ENCODE results near the gene LRRC27. TPM values are rescaled to one million over a fixed set of nuclear protein-coding genes. Genes with fewer than 3 reads are reported as not detected.

The LRRC27 gene
- total RNA-seq, 1 experiment from 2014 or later = 4.1 TPM

DNA sequence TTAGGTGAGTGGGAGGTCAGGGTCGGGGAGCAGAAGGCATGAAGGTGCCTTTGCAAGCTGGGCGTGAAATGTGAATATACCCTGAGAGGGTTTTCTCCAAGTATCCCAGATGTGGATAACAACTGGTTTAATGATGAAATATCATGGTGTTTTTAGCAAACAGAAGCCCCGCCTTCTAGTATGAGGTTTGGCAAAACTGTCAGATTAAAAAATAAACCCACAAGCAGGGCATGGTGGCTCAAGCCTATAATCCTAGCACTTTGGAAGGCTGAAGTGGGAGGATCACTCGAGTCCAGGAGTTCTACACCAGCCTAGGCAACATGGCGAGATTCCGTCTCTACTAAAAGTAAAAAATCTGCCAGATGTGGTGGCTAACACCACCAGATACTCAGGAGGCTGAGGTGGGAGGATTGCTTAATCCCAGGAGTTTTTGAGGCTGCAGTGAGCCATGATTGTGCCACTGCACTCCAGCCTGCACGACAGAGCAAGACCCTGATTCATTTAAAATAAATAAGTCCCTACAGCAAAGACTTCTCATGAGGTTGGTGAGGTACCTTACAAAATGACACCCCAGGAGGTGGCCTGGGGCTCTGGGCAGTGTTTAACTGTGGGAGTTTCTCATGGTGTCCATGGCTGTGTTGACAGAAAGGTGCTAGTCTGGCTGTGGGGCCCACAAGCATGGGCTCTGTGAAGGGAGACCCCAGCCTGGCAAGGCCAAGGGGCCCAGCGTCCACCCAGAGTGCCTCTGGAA is 58.4 kb downstream of the LRRC27 start:
- H2AFZ ChIP-seq (ENCODE audit: low read depth, low read length, poor library complexity, severe bottlenecking) = no peak overlapping the region
- BruUV-seq (replicated peaks) = no TSS peak
- ChIA-PET RAD21 (ENCODE audit: low non-redundant PET in 1 of 2, low total read pairs in 2 of 2, uncharacterized antibody in 2 of 2, unreplicated experiment in 2 of 2) (no interaction called here), CTCF (no interaction called here), POLR2A (no interaction called here)
- ATAC-seq (no peak), DNase-seq (ENCODE audit: low read depth, low spot score) (no peak)
- intact Hi-C loops (cut with micrococcal nuclease) = no loop called here
- H3K27ac ChIP-seq (ENCODE audit: low read depth, low read length) = no peak overlapping the region
- no peak overlapping the region for H3K4me2 ChIP-seq (ENCODE audit: low read length)
- H3K79me2 ChIP-seq (ENCODE audit: insufficient read depth, low read length) = no peaks in the 10 kb centered on the region
- H3K9me3 ChIP-seq (ENCODE audit: control insufficient read depth in 1 of 2, insufficient read depth in 1 of 2, low read depth in 1 of 2, low read length in 2 of 2) = no peaks in the 10 kb centered on the region
- H3K4me1 ChIP-seq (ENCODE audit: control insufficient read depth in 1 of 2, insufficient read depth in 2 of 2, low read length in 2 of 2) = peaks cover 2 to 16% of the 10 kb centered on the region in 2 experiments
- H3K9me2 ChIP-seq (ENCODE audit: insufficient read depth) = no peaks in the 10 kb centered on the region
- no peak overlapping the region for H3K9ac ChIP-seq (ENCODE audit: low read length)
- no peaks in the 10 kb centered on the region for H4K20me1 ChIP-seq (ENCODE audit: insufficient read depth)
- no peak overlapping the region for H3K4me3 ChIP-seq (replicated peaks in 1 of 2; ENCODE audit: low read depth in 1 of 2, low read length in 2 of 2)
- TF ChIP-seq YY1 (IDR thresholded peaks at IDR 0.05; ENCODE audit: extremely low read depth, insufficient replicate concordance, low read depth, low read length) (no peak), EZH2 (IDR thresholded peaks at IDR 0.05) (no peak), EGR1 (IDR thresholded peaks at IDR 0.05; ENCODE audit: low read depth) (no peak), CBX3 (IDR thresholded peaks at IDR 0.05; ENCODE audit: low read depth) (no peak), EZH2phosphoT487 (IDR thresholded peaks at IDR 0.05; ENCODE audit: borderline replicate concordance) (no peak), POLR2A (IDR thresholded peaks at IDR 0.05; ENCODE audit: borderline replicate concordance, extremely low read depth, insufficient read depth, insufficient read length) (no peak)
- TF ChIP-seq, protein P1, sequence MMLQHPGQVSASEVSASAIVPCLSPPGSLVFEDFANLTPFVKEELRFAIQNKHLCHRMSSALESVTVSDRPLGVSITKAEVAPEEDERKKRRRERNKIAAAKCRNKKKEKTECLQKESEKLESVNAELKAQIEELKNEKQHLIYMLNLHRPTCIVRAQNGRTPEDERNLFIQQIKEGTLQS (IDR thresholded peaks at IDR 0.05) = no peak
- TF ChIP-seq, protein P2, sequence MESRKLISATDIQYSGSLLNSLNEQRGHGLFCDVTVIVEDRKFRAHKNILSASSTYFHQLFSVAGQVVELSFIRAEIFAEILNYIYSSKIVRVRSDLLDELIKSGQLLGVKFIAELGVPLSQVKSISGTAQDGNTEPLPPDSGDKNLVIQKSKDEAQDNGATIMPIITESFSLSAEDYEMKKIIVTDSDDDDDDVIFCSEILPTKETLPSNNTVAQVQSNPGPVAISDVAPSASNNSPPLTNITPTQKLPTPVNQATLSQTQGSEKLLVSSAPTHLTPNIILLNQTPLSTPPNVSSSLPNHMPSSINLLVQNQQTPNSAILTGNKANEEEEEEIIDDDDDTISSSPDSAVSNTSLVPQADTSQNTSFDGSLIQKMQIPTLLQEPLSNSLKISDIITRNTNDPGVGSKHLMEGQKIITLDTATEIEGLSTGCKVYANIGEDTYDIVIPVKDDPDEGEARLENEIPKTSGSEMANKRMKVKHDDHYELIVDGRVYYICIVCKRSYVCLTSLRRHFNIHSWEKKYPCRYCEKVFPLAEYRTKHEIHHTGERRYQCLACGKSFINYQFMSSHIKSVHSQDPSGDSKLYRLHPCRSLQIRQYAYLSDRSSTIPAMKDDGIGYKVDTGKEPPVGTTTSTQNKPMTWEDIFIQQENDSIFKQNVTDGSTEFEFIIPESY (IDR thresholded peaks at IDR 0.05; ENCODE audit: extremely low read depth, insufficient replicate concordance, low read length) = no peak
- TF ChIP-seq, protein P3, sequence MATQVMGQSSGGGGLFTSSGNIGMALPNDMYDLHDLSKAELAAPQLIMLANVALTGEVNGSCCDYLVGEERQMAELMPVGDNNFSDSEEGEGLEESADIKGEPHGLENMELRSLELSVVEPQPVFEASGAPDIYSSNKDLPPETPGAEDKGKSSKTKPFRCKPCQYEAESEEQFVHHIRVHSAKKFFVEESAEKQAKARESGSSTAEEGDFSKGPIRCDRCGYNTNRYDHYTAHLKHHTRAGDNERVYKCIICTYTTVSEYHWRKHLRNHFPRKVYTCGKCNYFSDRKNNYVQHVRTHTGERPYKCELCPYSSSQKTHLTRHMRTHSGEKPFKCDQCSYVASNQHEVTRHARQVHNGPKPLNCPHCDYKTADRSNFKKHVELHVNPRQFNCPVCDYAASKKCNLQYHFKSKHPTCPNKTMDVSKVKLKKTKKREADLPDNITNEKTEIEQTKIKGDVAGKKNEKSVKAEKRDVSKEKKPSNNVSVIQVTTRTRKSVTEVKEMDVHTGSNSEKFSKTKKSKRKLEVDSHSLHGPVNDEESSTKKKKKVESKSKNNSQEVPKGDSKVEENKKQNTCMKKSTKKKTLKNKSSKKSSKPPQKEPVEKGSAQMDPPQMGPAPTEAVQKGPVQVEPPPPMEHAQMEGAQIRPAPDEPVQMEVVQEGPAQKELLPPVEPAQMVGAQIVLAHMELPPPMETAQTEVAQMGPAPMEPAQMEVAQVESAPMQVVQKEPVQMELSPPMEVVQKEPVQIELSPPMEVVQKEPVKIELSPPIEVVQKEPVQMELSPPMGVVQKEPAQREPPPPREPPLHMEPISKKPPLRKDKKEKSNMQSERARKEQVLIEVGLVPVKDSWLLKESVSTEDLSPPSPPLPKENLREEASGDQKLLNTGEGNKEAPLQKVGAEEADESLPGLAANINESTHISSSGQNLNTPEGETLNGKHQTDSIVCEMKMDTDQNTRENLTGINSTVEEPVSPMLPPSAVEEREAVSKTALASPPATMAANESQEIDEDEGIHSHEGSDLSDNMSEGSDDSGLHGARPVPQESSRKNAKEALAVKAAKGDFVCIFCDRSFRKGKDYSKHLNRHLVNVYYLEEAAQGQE (IDR thresholded peaks at IDR 0.05; ENCODE audit: low read depth) = no peak
- H3K36me3 ChIP-seq (ENCODE audit: control insufficient read depth in 1 of 2, insufficient read depth in 2 of 2, low read length in 2 of 2) = no peaks in the 10 kb centered on the region
- H3K27me3 ChIP-seq (ENCODE audit: insufficient read depth, low read length) = no peaks in the 10 kb centered on the region
